ENCODE results near the gene ZNF622.

ZNF622 gene

DNA sequence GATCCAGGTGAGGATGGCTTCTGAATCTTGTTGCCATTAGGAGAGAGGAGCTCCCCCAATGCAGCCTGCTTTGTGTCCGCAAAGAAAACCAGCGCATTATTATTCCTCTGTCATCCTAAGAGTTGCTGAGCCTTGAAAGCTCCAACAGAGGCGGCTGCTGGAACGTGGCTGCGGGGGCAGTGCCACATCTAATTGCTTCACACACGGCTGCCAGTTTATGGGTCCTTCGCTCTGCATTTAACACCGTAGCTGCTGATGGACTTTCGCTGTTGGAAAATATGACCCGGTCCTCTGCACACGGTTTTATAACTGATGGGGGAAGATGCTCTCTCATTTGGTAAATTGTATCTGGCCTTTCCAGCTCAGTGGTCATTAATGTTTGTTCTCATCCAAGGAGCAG lies 38.0 kb downstream of the ZNF622 start:
- DNase-seq: no peak

DNA sequence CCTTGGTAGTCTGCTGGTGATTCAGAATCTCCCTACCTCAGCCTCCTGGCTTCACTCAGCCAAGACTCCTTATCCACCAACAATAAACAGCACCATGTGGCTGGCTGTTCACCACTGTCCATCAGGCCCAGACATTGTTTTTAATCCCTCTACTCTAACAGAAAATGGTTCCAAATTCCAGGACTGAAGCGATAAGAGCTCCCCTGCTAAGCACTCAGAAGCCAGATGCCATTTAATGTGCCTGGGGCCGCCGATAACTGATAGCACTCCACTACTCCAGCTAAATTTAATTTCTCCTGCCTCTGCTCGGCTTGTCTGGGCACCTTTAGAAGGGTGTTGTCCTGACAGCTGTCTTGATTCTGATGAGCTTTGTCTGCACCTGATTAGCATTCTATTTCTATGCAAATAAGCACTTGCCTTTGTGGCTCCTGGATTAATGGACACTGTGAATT lies 47.1 kb downstream of the ZNF622 start:
- no peak for DNase-seq

DNA sequence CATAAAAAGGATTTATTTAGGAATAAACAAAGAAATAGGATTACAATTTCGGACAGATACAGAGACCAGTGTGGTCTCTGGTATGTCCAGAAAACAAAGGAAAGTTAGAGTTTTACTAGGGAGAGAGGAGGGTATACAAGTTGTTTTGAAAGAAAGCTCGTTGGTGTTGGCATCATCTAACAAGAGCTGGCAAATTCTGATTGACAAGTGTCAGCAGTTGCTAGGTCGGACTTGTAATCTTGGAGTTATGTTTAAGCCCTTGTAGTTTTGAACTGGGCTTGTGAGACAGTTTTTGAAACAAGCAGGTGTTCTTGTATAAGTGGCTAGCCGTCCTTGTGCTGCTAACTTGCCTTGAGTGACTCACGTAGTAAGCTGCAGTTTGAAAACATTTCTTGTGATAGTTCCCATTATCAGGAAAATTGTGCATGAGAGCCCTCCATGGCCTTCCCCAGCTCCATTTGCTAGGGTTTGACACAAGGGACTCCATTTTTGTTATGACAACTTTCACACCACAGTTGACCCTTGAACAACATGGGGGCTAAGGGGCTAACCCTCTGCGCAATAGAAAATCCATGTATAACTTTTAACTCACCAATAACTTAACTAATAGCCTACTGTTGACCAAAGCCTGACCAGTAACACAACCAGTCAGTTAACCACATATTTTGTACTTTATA lies 48.1 kb downstream of the ZNF622 start:
- DNase-seq: no peak

DNA sequence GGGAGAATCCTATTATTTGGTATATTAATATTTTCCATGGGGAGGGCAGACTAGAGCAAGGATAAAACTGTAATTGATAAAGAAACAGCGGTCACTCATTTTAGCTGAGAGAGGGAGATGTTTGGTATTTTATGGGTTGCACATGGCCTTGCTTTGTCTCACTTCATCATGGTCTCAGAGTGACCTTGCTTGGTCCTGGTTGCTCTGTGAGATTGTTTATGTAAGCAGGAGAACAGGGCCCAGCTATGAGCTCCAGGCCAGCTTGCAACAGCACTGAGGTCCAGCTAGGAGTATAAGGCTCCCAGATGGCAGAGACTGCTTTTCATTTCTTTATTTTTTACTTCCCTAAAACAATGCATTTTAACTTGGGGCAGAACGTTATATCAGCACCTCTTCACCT lies 50.7 kb downstream of the ZNF622 start:
- no peak for DNase-seq

DNA sequence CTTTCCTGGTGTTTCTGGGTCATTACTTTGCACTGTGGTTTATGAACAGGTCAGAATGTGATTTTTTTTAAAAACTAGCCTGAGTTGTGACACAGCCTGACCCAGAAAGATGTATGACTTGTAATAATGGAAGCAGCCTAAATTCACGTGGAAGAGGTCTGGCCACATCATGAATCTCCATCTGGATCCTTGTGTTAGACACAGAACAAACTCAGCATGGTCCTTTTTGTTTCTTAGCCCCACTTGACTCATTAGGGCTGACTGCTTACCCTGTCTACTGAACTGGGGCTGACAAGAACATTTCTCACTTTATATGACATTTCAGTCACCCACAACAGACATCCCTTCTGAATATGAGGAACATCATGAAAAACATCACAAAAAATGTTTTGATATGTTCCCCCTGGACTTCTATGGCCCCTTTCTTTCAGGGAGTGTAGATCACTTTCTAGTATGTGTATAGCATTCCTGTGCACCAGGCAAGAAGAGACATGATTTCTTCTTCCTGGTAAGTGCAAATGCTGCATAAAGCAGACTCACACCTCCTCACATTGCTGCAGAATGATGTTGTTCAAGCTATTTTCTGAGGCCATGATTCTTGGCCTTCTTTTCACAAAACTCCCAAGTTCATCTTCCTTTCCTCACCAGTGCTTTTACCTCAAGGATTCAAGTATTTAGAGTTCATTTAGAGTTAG lies 52.3 kb downstream of the ZNF622 start:
- DNase-seq: no peak

DNA sequence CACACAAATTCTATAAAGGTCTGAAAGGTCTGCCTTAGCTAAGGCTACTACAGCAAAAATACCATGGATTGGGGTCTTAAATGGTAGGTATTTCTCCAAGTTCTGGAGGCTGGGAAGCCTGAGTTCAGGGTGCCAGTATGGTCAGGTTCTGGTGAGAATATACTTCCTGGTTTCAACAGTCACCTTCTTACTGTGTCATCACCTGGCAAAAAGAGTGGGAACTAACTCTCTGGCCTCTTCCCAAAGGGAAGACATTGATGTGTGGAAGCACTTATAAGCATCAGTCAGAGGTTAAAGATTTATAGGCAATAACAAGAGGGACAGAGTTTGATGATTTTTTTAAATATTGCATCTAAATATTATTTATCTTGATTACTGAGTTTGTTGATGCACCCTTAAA lies 53.0 kb downstream of the ZNF622 start:
- DNase-seq: no peak

DNA sequence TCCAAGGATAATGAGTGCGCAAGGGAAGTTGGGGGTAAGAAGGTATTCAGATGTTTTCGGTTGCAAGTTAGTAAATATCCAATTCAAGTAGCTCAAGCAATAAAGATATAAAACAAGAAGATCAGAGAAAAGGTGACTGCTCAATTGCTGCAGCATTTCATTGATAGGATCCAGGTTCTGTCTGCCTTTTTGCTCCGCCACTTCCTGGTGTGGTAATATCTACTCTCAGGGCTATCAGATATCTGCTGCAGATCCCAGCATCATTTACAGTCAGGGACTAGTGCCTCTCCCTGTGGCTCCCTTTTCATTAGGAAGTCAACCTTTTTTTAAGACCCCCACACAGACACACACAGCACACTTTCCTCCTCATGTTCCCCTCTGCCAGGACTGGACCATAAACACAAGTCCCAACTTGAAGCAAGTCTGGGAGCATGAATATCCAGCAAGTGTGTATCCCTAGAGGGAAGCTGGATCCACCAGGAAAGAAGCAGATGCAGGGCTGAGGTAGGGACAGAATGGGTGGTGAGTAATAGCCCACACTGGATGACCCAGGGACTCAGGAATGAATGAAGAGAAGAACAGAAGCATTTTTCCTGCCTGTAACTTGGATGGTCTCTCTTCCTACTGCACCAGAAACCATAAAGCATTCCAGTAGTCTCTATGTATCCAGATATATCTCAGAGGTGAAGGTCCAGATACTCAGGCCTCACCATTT lies 53.7 kb downstream of the ZNF622 start:
- no peak for DNase-seq

DNA sequence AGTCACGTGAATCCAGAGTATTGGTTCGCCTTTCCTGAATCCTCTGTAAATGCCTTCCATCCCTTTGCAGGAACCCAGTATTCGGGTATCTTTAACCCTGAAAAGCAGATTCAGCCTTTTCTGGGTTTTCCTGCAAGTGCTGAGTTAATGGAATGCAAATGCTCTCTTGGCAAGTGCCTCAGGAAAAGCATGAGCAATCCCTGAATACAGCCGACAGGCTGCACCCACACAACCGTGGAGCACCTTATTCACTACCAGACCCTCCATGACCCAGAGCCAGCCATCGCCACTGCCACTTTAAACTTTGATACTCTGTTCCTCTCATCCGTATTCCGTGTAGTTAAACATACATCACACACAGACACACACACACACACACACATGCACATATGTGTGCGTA lies 54.4 kb downstream of the ZNF622 start:
- no peak for DNase-seq

DNA sequence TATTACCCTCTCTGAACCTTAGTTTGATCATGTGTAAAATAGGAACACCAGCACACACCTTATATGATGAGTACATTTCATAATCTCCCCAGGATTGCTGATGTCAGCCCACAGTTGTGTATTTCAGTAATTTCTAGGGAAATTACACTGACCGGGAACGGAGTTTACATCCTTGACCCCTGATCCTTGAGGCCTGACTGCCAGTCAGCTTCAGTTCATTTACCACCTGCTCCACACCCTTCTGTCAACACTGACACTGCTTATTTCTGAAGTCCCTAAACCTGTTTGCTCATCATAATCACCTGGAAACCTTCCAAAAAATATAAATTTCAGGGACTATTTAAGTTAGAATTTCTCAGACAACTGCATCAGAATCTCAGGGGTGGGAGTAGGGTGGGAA lies 55.3 kb downstream of the ZNF622 start:
- DNase-seq: no peak

DNA sequence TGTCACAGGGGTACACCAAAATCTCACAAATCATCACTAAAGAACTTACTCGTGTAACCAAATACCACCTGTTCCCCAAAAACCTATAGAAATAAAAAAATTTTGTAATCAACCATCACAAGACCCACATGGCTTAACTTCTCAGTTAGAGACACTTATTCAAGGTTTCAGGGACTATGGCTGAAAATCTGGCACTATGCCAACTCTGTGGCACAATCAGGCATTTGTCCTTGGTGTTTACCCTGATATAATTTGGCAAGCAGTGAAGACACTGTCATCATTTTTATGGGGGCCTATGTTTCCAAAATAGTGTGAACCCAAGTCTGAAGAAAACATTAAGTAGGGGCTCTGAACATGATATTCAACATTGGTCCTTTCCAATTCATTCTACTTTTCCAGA lies 59.0 kb downstream of the ZNF622 start:
- DNase-seq: no peak

DNA sequence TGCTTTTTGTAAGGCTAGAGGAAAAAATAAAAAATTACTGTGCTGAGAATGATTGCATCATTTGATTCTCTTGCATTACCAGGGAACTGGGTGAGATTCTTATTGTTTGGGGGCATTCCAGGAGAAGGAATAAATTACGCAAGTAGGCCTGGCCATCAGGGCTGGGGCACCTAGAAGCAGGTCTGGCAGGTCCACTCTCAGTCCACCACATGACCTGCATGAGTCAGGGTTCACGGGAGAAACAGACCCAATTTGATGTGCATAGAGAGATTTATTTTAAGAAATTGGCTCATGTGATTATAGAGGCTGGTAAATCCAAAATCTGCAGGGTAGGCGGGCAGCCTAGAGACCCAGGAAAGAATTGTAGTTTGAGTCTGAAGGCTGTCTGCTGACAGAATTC lies 59.6 kb downstream of the ZNF622 start:
- no peak for DNase-seq
